ENCODE data around the gene GORAB.

- TF ChIP-seq POLR2AphosphoS5 (IDR thresholded peaks at IDR 0.05; ENCODE audit: borderline replicate concordance, low read depth, low read length) (no peak), EZH2 (IDR thresholded peaks at IDR 0.05) (no peak)
Measured at GRCh38 chr1:170487503-170487902, 44.5 kb upstream of the GORAB start.
